Measurements from ENCODE around the gene CNIH3. TPM values are rescaled to one million over a fixed set of nuclear protein-coding genes. Genes with fewer than 3 reads are reported as not detected.

CNIH3 gene
- total RNA-seq, 2 donors from 2014 or later = 7.9 to 15.3 TPM

- no peaks in the 10 kb centered on the region for H3K36me3 ChIP-seq (replicated peaks in 1 of 2; ENCODE audit: insufficient read depth in 1 of 2, low read depth in 2 of 2)
- no peaks in the 10 kb centered on the region for H3K27me3 ChIP-seq
- no peaks in the 10 kb centered on the region for H3K4me1 ChIP-seq
- no peak overlapping the region for H3K4me3 ChIP-seq
- intact Hi-C loops (cut with DNase I) = no loop called here
- WGBS, 2 donors = 92 to 99% methylated on average over 3 of the region's 3 CpGs
- DNase-seq (no peak), ATAC-seq (no peak)
- H3K27ac ChIP-seq = no peak overlapping the region
- no peaks in the 10 kb centered on the region for H3K9me3 ChIP-seq
- TF ChIP-seq POLR2A (IDR thresholded peaks at IDR 0.05) (no peak), CTCF (IDR thresholded peaks at IDR 0.05) (no peak)
These were observed 169.5 kb downstream of the CNIH3 start for GRCh38 chr1:224785622-224786021.

- intact Hi-C loops (cut with DNase I) = no loop called here
- ATAC-seq = no peak
These were observed 170.6 kb downstream of the CNIH3 start for GRCh38 chr1:224786533-224787250.

GRCh38 chr1:224789311-224789710, 173.2 kb downstream of the CNIH3 start:
- no peaks in the 10 kb centered on the region for H3K9me3 ChIP-seq
- H3K36me3 ChIP-seq (replicated peaks in 1 of 2; ENCODE audit: insufficient read depth in 1 of 2, low read depth in 2 of 2) = no peaks in the 10 kb centered on the region
- no peaks in the 10 kb centered on the region for H3K4me1 ChIP-seq
- no peak for DNase-seq
- TF ChIP-seq POLR2A (IDR thresholded peaks at IDR 0.05) = no peak
- TF ChIP-seq CTCF (IDR thresholded peaks at IDR 0.05) = no peak
- H3K27me3 ChIP-seq = no peaks in the 10 kb centered on the region
- no peak for ATAC-seq
- H3K27ac ChIP-seq = no peak overlapping the region
- intact Hi-C loops (cut with DNase I) = no loop called here
- H3K4me3 ChIP-seq = no peak overlapping the region

More at GRCh38 chr1:224786533-224787250, 170.6 kb downstream of the CNIH3 start:
- DNase-seq = no peak
- Histone ChIP-seq H3K36me3 (replicated peaks in 1 of 2; ENCODE audit: insufficient read depth in 1 of 2, low read depth in 2 of 2) (no peaks in the 10 kb centered on the region), H3K4me3 (no peak overlapping the region), H3K27me3 (no peaks in the 10 kb centered on the region), H3K9me3 (no peaks in the 10 kb centered on the region), H3K4me1 (no peaks in the 10 kb centered on the region), H3K27ac (no peak overlapping the region)
- WGBS, 2 donors = 87% methylated on average over 3 of the region's 3 CpGs
- TF ChIP-seq CTCF (IDR thresholded peaks at IDR 0.05) (no peak), POLR2A (IDR thresholded peaks at IDR 0.05) (no peak)

Other genes starting within 250 kb of the CNIH3 start
- gene WDR26, start 181.5 kb upstream of the CNIH3 start, total RNA-seq = 10 to 100 TPM; 29.3 to 49.3 TPM